Caco-2 (cell line): Measurements from ENCODE around the gene THOC2. TPM values are rescaled to one million over a fixed set of nuclear protein-coding genes. Genes with fewer than 3 reads are reported as not detected.
"Not testable (repeated sequence)": the region's sequence is repeated elsewhere in the genome, so short reads cannot be mapped to it uniquely, and the experiment has no call there.

Source experiments
- Bru-seq: library from RNA; stranded (reverse); fragments of 400-500 nt; gene quantifications from one replicate; lab custom pipeline; 2021; lab: Mats Ljungman, UMichigan
- BruChase-seq, 2 experiments: library from RNA; stranded (reverse); fragments of 400-500 nt; gene quantifications; one replicate each; lab custom pipeline; 2021; lab: Mats Ljungman, UMichigan
- BruUV-seq: library from RNA; stranded (reverse); fragments of 400-500 nt; replicated peaks from 2 replicates; lab custom pipeline; 2021; lab: Mats Ljungman, UMichigan
- CTCF ChIA-PET: fragments of 300-600 bp; sonication (Branson Sonifier 250); formaldehyde crosslinking; loops from one replicate; lab custom pipeline; 2022; ENCODE audit warnings: antibody characterized with exemption; lab: Charles Lee
- POLR2A ChIA-PET: fragments of 300-600 bp; sonication (Branson Sonifier 250); formaldehyde crosslinking; loops from one replicate; lab custom pipeline; 2022; ENCODE audit warnings: antibody characterized with exemption; lab: Charles Lee
- DNase-seq, 2 experiments: peaks; one replicate each; pipeline versions ENCODE4 v3.0.0 to v3.0.0-alpha.2; 2020 to 2022
- H3K27me3 ChIP-seq: replicated peaks from 2 replicates; pipeline ENCODE4 v1.6.0; 2011; ENCODE audit warnings: low read length; ENCODE audit not compliant: control insufficient read depth, insufficient read depth
- H3K36me3 ChIP-seq: 2 replicates; pipeline ENCODE4 v1.5.1; 2011; ENCODE audit warnings: low read length; ENCODE audit not compliant: control insufficient read depth, insufficient read depth
- H3K4me1 ChIP-seq: fragments of 250-450 bp; sonication (Bioruptor Pico); 2 replicates; pipeline ENCODE4 v1.5.1; 2020; ENCODE audit warnings: mild to moderate bottlenecking
- H3K4me3 ChIP-seq: 2 replicates; pipeline ENCODE4 v1.5.1; 2011; ENCODE audit warnings: low read depth, mild to moderate bottlenecking, control low read depth, low read length
- H3K9me3 ChIP-seq: fragments of 250-450 bp; sonication (Bioruptor Pico); 2 replicates; pipeline ENCODE4 v1.5.1; 2020; ENCODE audit warnings: mild to moderate bottlenecking, moderate library complexity
- H3K27ac Mint-ChIP-seq: one replicate; pipeline ENCODE4 v1.8.0; 2022; ENCODE audit warnings: mixed read lengths; ENCODE audit not compliant: unreplicated experiment
- H3K27me3 Mint-ChIP-seq: one replicate; pipeline ENCODE4 v1.8.0; 2022; ENCODE audit warnings: mixed read lengths; ENCODE audit not compliant: insufficient read depth, unreplicated experiment
- H3K36me3 Mint-ChIP-seq: one replicate; pipeline ENCODE4 v1.8.0; 2022; ENCODE audit warnings: mild to moderate bottlenecking, mixed read lengths; ENCODE audit not compliant: insufficient read depth, unreplicated experiment
- H3K4me1 Mint-ChIP-seq: one replicate; pipeline ENCODE4 v1.8.0; 2022; ENCODE audit warnings: low read depth, mixed read lengths; ENCODE audit not compliant: unreplicated experiment
- H3K4me3 Mint-ChIP-seq: one replicate; pipeline ENCODE4 v1.8.0; 2022; ENCODE audit warnings: mild to moderate bottlenecking, moderate library complexity, mixed read lengths; ENCODE audit not compliant: unreplicated experiment
- H3K9me3 Mint-ChIP-seq: one replicate; pipeline ENCODE4 v1.8.0; 2022; ENCODE audit warnings: mixed read lengths; ENCODE audit not compliant: unreplicated experiment
- intact Hi-C: fragments of 100-400 bp; cut with micrococcal nuclease; formaldehyde crosslinking; loops from one replicate; pipeline ENCODE4 v1.10.0; 2022; ENCODE audit not compliant: unreplicated experiment
- long read RNA-seq: library from polyadenylated mRNA; stranded (forward); transcript quantifications from one replicate; pipeline ENCODE4 v2.0.0, GENCODE V29; 2022
- total RNA-seq: library from RNA; stranded (reverse); gene quantifications from 2 replicates; pipeline ENCODE4 v1.2.3, GENCODE V29; 2022
- TF ChIP-seq, protein P1 (sequence below), 2 experiments: fragments of 200-600 bp in 1 of 2; IDR thresholded peaks; 1 replicate in 1 of 2; 2 replicates in 1 of 2; pipeline versions ENCODE4 v1.5.1 to v1.8.0; 2011 to 2022; ENCODE audit warnings: antibody characterized with exemption in 1 of 2, control low read depth in 1 of 2, inconsistent platforms in 1 of 2, low read depth in 1 of 2, low read length in 1 of 2, mild to moderate bottlenecking in 1 of 2, moderate library complexity in 1 of 2; ENCODE audit not compliant: insufficient read depth in 1 of 2, severe bottlenecking in 1 of 2, unreplicated experiment in 1 of 2

The THOC2 gene
- total RNA-seq, result 79.9 and 85.4 TPM in 2 replicates
- Bru-seq, nascent RNA, result percentile 88 among the genes with signal in this experiment
- BruChase-seq, experiment 1, labeled RNA remaining after a 2-hour chase, result percentile 90 among the genes with signal in this experiment
- BruChase-seq, experiment 2, labeled RNA remaining after a 6-hour chase, result percentile 89 among the genes with signal in this experiment
- long read RNA-seq, full-length matches to known transcripts, result 11 of 75 reads
- long read RNA-seq, partial matches to known transcripts, result 39 of 75 reads
- long read RNA-seq, other reads (novel, unspliced or antisense), result 25 of 75 reads

GRCh38 chrX:123732670-123733363 lies at the start of gene THOC2:
THOC2 (minus strand) TSS chrX:123733052; CDS start chrX:123733022, 30 bp downstream.
- TF ChIP-seq, protein P1, sequence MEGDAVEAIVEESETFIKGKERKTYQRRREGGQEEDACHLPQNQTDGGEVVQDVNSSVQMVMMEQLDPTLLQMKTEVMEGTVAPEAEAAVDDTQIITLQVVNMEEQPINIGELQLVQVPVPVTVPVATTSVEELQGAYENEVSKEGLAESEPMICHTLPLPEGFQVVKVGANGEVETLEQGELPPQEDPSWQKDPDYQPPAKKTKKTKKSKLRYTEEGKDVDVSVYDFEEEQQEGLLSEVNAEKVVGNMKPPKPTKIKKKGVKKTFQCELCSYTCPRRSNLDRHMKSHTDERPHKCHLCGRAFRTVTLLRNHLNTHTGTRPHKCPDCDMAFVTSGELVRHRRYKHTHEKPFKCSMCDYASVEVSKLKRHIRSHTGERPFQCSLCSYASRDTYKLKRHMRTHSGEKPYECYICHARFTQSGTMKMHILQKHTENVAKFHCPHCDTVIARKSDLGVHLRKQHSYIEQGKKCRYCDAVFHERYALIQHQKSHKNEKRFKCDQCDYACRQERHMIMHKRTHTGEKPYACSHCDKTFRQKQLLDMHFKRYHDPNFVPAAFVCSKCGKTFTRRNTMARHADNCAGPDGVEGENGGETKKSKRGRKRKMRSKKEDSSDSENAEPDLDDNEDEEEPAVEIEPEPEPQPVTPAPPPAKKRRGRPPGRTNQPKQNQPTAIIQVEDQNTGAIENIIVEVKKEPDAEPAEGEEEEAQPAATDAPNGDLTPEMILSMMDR (IDR thresholded peaks at IDR 0.05; ENCODE audit: insufficient read depth in 1 of 2, low read depth in 1 of 2, low read length in 1 of 2, severe bottlenecking in 1 of 2, unreplicated experiment in 1 of 2), result peak in 1 of 2 experiments; percentile 22
- Mint-ChIP-seq H3K36me3 (peaks cover 5% of the 10 kb centered on the region), H3K9me3 (no peaks in the 10 kb centered on the region), H3K27me3 (no peaks in the 10 kb centered on the region), H3K4me1 (no peaks in the 10 kb centered on the region), H3K4me3 (peak within 1 kb of the TSS; percentile 94), H3K27ac (peak within 1 kb of the TSS; percentile 99)
- peak; percentile 83 to 86 for DNase-seq
- intact Hi-C loops, result loop anchor here (2.0 to 5.0 kb wide), 2 partner anchors 32 to 281 kb away; no protein-coding TSS in a partner anchor
- Histone ChIP-seq H3K4me1 (no peaks in the 10 kb centered on the region; the same call in 1 of the 2 replicates), H3K9me3 (no peaks in the 10 kb centered on the region), H3K4me3 (peak within 1 kb of the TSS; percentile 63), H3K27me3 (no peaks in the 10 kb centered on the region), H3K36me3 (no peaks in the 10 kb centered on the region)
- ChIA-PET CTCF (no interaction called here), POLR2A (no interaction called here)
- BruUV-seq, result TSS peak; percentile 55

- intact Hi-C loops, result loop anchor here (2.0 to 10.0 kb wide), 2 partner anchors 41 to 103 kb away; no protein-coding TSS in a partner anchor
- H3K36me3 Mint-ChIP-seq, result peaks cover 16% of the 10 kb centered on the region
- H3K27ac Mint-ChIP-seq, DNase-seq, H3K9me3 ChIP-seq, H3K27me3 Mint-ChIP-seq, H3K4me3 ChIP-seq, H3K4me3 Mint-ChIP-seq, POLR2A ChIA-PET, H3K36me3 ChIP-seq, BruUV-seq, H3K27me3 ChIP-seq, H3K9me3 Mint-ChIP-seq: not testable (repeated sequence)
- CTCF ChIA-PET, result interaction anchor here (0.7 kb wide), 1 partner anchor 236 kb away, joined by 3 read pairs; no protein-coding TSS in a partner anchor
- peaks cover 32% of the 10 kb centered on the region for H3K4me1 ChIP-seq
- peaks cover 13% of the 10 kb centered on the region for H3K4me1 Mint-ChIP-seq
These were observed 48.9 kb upstream of the THOC2 start for GRCh38 chrX:123781786-123782185.

GRCh38 chrX:123779908-123780396 lies 47.1 kb upstream of the THOC2 start:
- peaks cover 13% of the 10 kb centered on the region for H3K4me1 Mint-ChIP-seq
- H3K4me3 Mint-ChIP-seq, result peak overlapping the region; percentile 58
- Histone ChIP-seq H3K27me3 (no peaks in the 10 kb centered on the region), H3K4me3 (no peak overlapping the region), H3K4me1 (peaks cover 32% of the 10 kb centered on the region), H3K9me3 (no peaks in the 10 kb centered on the region), H3K36me3 (no peaks in the 10 kb centered on the region)
- TF ChIP-seq, protein P1 (IDR thresholded peaks at IDR 0.05; ENCODE audit: insufficient read depth in 1 of 2, low read depth in 1 of 2, low read length in 1 of 2, severe bottlenecking in 1 of 2, unreplicated experiment in 1 of 2), result no peak
- H3K9me3 Mint-ChIP-seq, result no peaks in the 10 kb centered on the region
- peak overlapping the region; percentile 96 for H3K27ac Mint-ChIP-seq
- peaks cover 16% of the 10 kb centered on the region for H3K36me3 Mint-ChIP-seq
- intact Hi-C loops, result loop anchor here (1.0 to 10.0 kb wide), 5 partner anchors 15 to 105 kb away; no protein-coding TSS in a partner anchor
- CTCF ChIA-PET, result interaction anchor here (0.6 to 1.4 kb wide), 3 partner anchors 23 to 318 kb away, joined by 3 to 4 read pairs (median 4); no protein-coding TSS in a partner anchor
- POLR2A ChIA-PET, result interaction anchor here (1.5 kb wide), 1 partner anchor 24 kb away, joined by 5 read pairs; no protein-coding TSS in a partner anchor
- peak; percentile 65 to 71 for DNase-seq
- TSS peak; percentile 72 for BruUV-seq
- H3K27me3 Mint-ChIP-seq, result no peaks in the 10 kb centered on the region
